ENCODE data around the gene EVA1B.

EVA1B gene

GRCh38 chr1:36300526-36300925, 22.9 kb downstream of the EVA1B start:
- H3K79me2 ChIP-seq (ENCODE audit: control insufficient read depth, low read length), result 0 out of 2 replicates have a peak, but pooled peaks cover 2% of the 10 kb centered on the region
- no peaks in the 10 kb centered on the region for H3K9me3 ChIP-seq (ENCODE audit: control insufficient read depth, insufficient read depth, low read length)
- H3K4me2 ChIP-seq (ENCODE audit: low read length), result no peak overlapping the region
- H3K4me1 ChIP-seq (ENCODE audit: control insufficient read depth, low read length), result peaks cover 18% of the 10 kb centered on the region
- H4K20me1 ChIP-seq (ENCODE audit: control insufficient read depth, insufficient read depth, low read depth, low read length), result no peaks in the 10 kb centered on the region
- no peak overlapping the region for H3K27ac ChIP-seq (ENCODE audit: low read depth, low read length)
- peaks cover 39% of the 10 kb centered on the region for H3F3A ChIP-seq (ENCODE audit: control insufficient read depth, insufficient read depth)
- H3K27me3 ChIP-seq (ENCODE audit: control insufficient read depth, low read length), result no peaks in the 10 kb centered on the region
- H3K9me2 ChIP-seq (replicated peaks; ENCODE audit: control insufficient read depth, low read length), result no peaks in the 10 kb centered on the region
- TF ChIP-seq EZH2phosphoT487 (IDR thresholded peaks at IDR 0.05; ENCODE audit: borderline replicate concordance, low read length) (no peak), CTCF (IDR thresholded peaks at IDR 0.05; ENCODE audit: low read depth, low read length, poor library complexity, severe bottlenecking) (no peak)
- H3K36me3 ChIP-seq (ENCODE audit: control insufficient read depth, low read length), result peaks cover 82% of the 10 kb centered on the region
- H3K4me3 ChIP-seq (ENCODE audit: low read length), result no peak overlapping the region

GRCh38 chr1:36298640-36299039, 24.8 kb downstream of the EVA1B start:
- Histone ChIP-seq H3K4me3 (ENCODE audit: low read length) (no peak overlapping the region), H3K9me3 (ENCODE audit: control insufficient read depth, insufficient read depth, low read length) (no peaks in the 10 kb centered on the region), H4K20me1 (ENCODE audit: control insufficient read depth, insufficient read depth, low read depth, low read length) (no peaks in the 10 kb centered on the region), H3K27ac (ENCODE audit: low read depth, low read length) (no peak overlapping the region), H3F3A (ENCODE audit: control insufficient read depth, insufficient read depth) (peaks cover 25% of the 10 kb centered on the region), H3K4me2 (ENCODE audit: low read length) (no peak overlapping the region), H3K27me3 (ENCODE audit: control insufficient read depth, low read length) (no peaks in the 10 kb centered on the region), H3K79me2 (ENCODE audit: control insufficient read depth, low read length) (0 out of 2 replicates have a peak, but pooled peaks cover 2% of the 10 kb centered on the region), H3K9me2 (replicated peaks; ENCODE audit: control insufficient read depth, low read length) (no peaks in the 10 kb centered on the region), H3K36me3 (ENCODE audit: control insufficient read depth, low read length) (peaks cover 86% of the 10 kb centered on the region), H3K4me1 (ENCODE audit: control insufficient read depth, low read length) (peaks cover 5% of the 10 kb centered on the region; the same call in 1 of the 2 replicates)
- TF ChIP-seq CTCF (IDR thresholded peaks at IDR 0.05; ENCODE audit: low read depth, low read length, poor library complexity, severe bottlenecking), result no peak
- no peak for TF ChIP-seq EZH2phosphoT487 (IDR thresholded peaks at IDR 0.05; ENCODE audit: borderline replicate concordance, low read length)

GRCh38 chr1:36297062-36297461, 26.4 kb downstream of the EVA1B start:
- peaks cover 86% of the 10 kb centered on the region for H3K36me3 ChIP-seq (ENCODE audit: control insufficient read depth, low read length)
- H3K79me2 ChIP-seq (ENCODE audit: control insufficient read depth, low read length), result 0 out of 2 replicates have a peak, but pooled peaks cover 2% of the 10 kb centered on the region
- H3K4me2 ChIP-seq (ENCODE audit: low read length), result no peak overlapping the region
- H3K27ac ChIP-seq (ENCODE audit: low read depth, low read length), result no peak overlapping the region
- H3K9me2 ChIP-seq (replicated peaks; ENCODE audit: control insufficient read depth, low read length), result no peaks in the 10 kb centered on the region
- TF ChIP-seq CTCF (IDR thresholded peaks at IDR 0.05; ENCODE audit: low read depth, low read length, poor library complexity, severe bottlenecking), result no peak
- TF ChIP-seq EZH2phosphoT487 (IDR thresholded peaks at IDR 0.05; ENCODE audit: borderline replicate concordance, low read length), result no peak
- no peaks in the 10 kb centered on the region for H3K27me3 ChIP-seq (ENCODE audit: control insufficient read depth, low read length)
- peaks cover 19% of the 10 kb centered on the region for H3F3A ChIP-seq (ENCODE audit: control insufficient read depth, insufficient read depth)
- H3K4me3 ChIP-seq (ENCODE audit: low read length), result no peak overlapping the region
- H4K20me1 ChIP-seq (ENCODE audit: control insufficient read depth, insufficient read depth, low read depth, low read length), result no peaks in the 10 kb centered on the region
- H3K9me3 ChIP-seq (ENCODE audit: control insufficient read depth, insufficient read depth, low read length), result no peaks in the 10 kb centered on the region
- H3K4me1 ChIP-seq (ENCODE audit: control insufficient read depth, low read length), result no peaks in the 10 kb centered on the region
